Ovary (tissue), 3 donors: Measurements from ENCODE around the gene FGGY.

ENCODE experiments used
- CTCF ChIP-seq, 3 donors: fragments of 450-650 bp in 2 of 3; fragments of 200-600 bp in 1 of 3; IDR thresholded peaks; one replicate each; pipeline versions ENCODE4 v1.5.1 to v1.8.0; 2016 to 2022; ENCODE audit warnings: antibody characterized with exemption in 3 of 3, mild to moderate bottlenecking in 1 of 3
- EP300 ChIP-seq: sonication (generic); formaldehyde crosslinking; IDR thresholded peaks from one replicate; pipeline ENCODE4 v1.6.1; 2017; ENCODE audit warnings: antibody characterized with exemption
- POLR2A ChIP-seq: fragments of 450-650 bp; IDR thresholded peaks from one replicate; pipeline ENCODE4 v1.6.1; 2017; ENCODE audit warnings: antibody characterized with exemption, mild to moderate bottlenecking, moderate library complexity
- donor health status: DM: no; HTN: no; CAD: no.

DNA sequence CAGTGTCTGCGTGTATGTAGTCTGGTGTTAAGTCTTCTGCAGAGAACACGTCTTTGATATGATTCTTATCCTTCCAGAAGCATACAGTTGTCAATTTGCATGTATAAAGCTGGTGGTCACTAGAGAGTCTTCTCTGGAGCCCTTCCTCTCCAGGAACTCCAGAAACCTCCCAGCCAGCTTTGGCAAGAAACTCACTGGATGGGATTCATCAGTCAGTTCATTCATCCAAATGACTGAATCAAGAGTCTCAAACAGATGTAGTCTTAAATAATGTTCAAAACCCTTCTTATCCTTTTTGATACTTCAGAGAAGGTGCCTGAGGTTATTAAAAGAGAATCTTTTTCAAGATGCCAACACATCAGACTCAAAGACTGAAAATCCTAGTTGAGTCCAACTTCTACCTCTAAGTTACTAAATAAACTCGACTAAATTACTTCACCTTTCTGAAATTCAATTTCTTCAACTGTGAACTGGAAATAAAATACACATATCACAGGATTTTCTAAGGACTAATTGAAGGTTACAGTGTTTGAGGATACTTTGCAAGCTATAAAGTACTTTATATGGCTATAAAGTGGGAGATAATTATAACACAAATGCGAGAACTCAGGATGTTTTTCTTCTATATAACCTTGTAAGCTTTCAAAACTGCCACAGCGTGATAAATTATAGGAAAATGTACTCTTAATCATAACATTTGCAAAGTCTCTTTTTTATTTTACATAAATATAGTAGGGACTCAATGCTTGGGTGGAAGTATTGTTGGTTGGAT lies 252.4 kb downstream of the FGGY start:
- no peak for TF ChIP-seq POLR2A
- TF ChIP-seq CTCF (IDR thresholded peaks at IDR 0.05): no peak
- no peak for TF ChIP-seq EP300
